ENCODE measurements around the gene CYB561D2.

DNA sequence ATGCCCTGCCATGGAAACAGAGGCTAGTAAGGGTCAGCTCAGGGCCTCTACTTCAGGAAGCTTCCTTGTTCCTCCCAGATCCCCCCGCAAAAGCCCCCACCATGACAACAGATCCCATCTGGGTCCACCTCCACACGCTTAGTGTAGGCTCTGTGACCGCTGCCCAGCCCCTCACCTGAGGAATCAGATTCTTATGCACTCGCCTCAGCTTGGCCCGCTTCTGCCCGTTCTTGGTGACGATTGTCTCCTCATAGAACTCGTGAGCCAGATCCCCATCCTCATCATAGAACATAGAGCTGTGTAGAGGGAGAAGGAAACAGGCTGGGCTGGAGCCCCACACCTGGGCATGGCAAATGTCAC is 24.5 kb upstream of the CYB561D2 start:
- TF ChIP-seq CTCF (IDR thresholded peaks at IDR 0.05; ENCODE audit: low read length): no peak
- TF ChIP-seq EZH2 (optimal IDR thresholded peaks at IDR 0.05; ENCODE audit: low read depth, low read length): no peak
- no peak for TF ChIP-seq EZH2phosphoT487 (IDR thresholded peaks at IDR 0.05; ENCODE audit: low read length)

All from MM.1S (cell line).